Stomach (tissue), 4 donors: Measurements from ENCODE around the gene RXFP2.

Source experiments
- POLR2AphosphoS5 ChIP-seq, 3 donors: sonication (generic); formaldehyde crosslinking; IDR thresholded peaks; one replicate each; pipeline ENCODE4 v1.6.1; 2016; ENCODE audit warnings: antibody characterized with exemption in 3 of 3
- TF ChIP-seq, protein P1 (sequence below), 7 experiments: fragments of 450-650 bp in 4 of 7; fragments of 200-600 bp in 3 of 7; sonication (generic) in 3 of 7; IDR thresholded peaks; one replicate each; pipeline ENCODE4 v1.5.1; 2016 to 2019; ENCODE audit warnings: antibody characterized with exemption in 7 of 7, control low read depth in 2 of 7, mild to moderate bottlenecking in 1 of 7

- TF ChIP-seq, protein P1, sequence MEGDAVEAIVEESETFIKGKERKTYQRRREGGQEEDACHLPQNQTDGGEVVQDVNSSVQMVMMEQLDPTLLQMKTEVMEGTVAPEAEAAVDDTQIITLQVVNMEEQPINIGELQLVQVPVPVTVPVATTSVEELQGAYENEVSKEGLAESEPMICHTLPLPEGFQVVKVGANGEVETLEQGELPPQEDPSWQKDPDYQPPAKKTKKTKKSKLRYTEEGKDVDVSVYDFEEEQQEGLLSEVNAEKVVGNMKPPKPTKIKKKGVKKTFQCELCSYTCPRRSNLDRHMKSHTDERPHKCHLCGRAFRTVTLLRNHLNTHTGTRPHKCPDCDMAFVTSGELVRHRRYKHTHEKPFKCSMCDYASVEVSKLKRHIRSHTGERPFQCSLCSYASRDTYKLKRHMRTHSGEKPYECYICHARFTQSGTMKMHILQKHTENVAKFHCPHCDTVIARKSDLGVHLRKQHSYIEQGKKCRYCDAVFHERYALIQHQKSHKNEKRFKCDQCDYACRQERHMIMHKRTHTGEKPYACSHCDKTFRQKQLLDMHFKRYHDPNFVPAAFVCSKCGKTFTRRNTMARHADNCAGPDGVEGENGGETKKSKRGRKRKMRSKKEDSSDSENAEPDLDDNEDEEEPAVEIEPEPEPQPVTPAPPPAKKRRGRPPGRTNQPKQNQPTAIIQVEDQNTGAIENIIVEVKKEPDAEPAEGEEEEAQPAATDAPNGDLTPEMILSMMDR (IDR thresholded peaks at IDR 0.05): no peak
- no peak for TF ChIP-seq POLR2AphosphoS5 (IDR thresholded peaks at IDR 0.05)
These were observed 34.2 kb downstream of the RXFP2 start for GRCh38 chr13:31773538-31773937.
